Uterus (tissue), 4 donors: ENCODE measurements around the gene YIF1A. TPM values are rescaled to one million over a fixed set of nuclear protein-coding genes. Genes with fewer than 3 reads are reported as not detected.
A peak's percentile ranks its signal among the peaks of the same experiment; 100 is the strongest.
"Not testable (repeated sequence)": the region's sequence is repeated elsewhere in the genome, so short reads cannot be mapped to it uniquely, and the experiment has no call there.

Source experiments
- DNase-seq, 2 donors: peaks; one replicate each; pipeline ENCODE4 v3.0.0-alpha.2; 2019 to 2020
- H3K27ac ChIP-seq, 2 donors: fragments of 200-600 bp; sonication (generic); 1 replicate in 1 of 2; 2 replicates in 1 of 2; pipeline ENCODE4 v1.5.1; 2016 to 2018
- H3K27me3 ChIP-seq, 2 donors: fragments of 200-600 bp; sonication (generic); one replicate each; pipeline ENCODE4 v1.5.1; 2018 to 2019; ENCODE audit warnings: control low read depth in 1 of 2
- H3K36me3 ChIP-seq, 2 donors: fragments of 200-600 bp; sonication (generic); one replicate each; pipeline ENCODE4 v1.5.1; 2019; ENCODE audit warnings: control low read depth in 1 of 2
- H3K4me1 ChIP-seq, 2 donors: fragments of 200-600 bp; sonication (generic); one replicate each; pipeline ENCODE4 v1.5.1; 2018 to 2019; ENCODE audit warnings: control low read depth in 1 of 2
- H3K4me3 ChIP-seq, 2 donors: fragments of 200-600 bp; sonication (generic); 1 replicate in 1 of 2; 2 replicates in 1 of 2; pipeline ENCODE4 v1.5.1; 2018 to 2019; ENCODE audit warnings: mild to moderate bottlenecking in 1 of 2
- H3K9me3 ChIP-seq, 2 donors: fragments of 200-600 bp; sonication (generic); one replicate each; pipeline ENCODE4 v1.5.1; 2019; ENCODE audit warnings: control low read depth in 1 of 2
- CTCF ChIP-seq, 4 experiments: fragments of 200-600 bp in 2 of 4; fragments of 450-650 bp in 2 of 4; sonication (generic) in 2 of 4; IDR thresholded peaks; one replicate each; pipeline ENCODE4 v1.5.1; 2016 to 2019; ENCODE audit warnings: antibody characterized with exemption in 4 of 4, mild to moderate bottlenecking in 2 of 4, moderate library complexity in 1 of 4
- POLR2A ChIP-seq, 2 donors: fragments of 450-650 bp; IDR thresholded peaks; one replicate each; pipeline ENCODE4 v1.6.1; 2016; ENCODE audit warnings: antibody characterized with exemption in 2 of 2, mild to moderate bottlenecking in 1 of 2, moderate library complexity in 1 of 2
- intact Hi-C: fragments of 100-400 bp; cut with DNase I; formaldehyde crosslinking; loops from one replicate; pipeline ENCODE4 v1.15.1; 2023; ENCODE audit warnings: low total_unique reads
- total RNA-seq, 4 donors: library from RNA; depleted of rRNA in 3 of 4; stranded (reverse); fragments of >200 nt in 3 of 4; gene quantifications; one replicate each; pipeline versions ENCODE4 v1.1.0 to v1.2.4, GENCODE V29; 2014 to 2023
- donor health status: DM: yes; HTN: yes; CAD: no.

Gene YIF1A
- total RNA-seq, 4 donors from 2014 or later: 38.9 to 101 (median 79.1) TPM

- intact Hi-C loops: no loop called here
- Histone ChIP-seq H3K36me3 (no peaks in the 10 kb centered on the region), H3K4me1 (peaks cover 0 to 2% of the 10 kb centered on the region in 2 donors), H3K27ac (no peak overlapping the region), H3K9me3 (no peaks in the 10 kb centered on the region), H3K27me3 (no peaks in the 10 kb centered on the region), H3K4me3 (no peak overlapping the region)
- no peak for DNase-seq
- TF ChIP-seq POLR2A (IDR thresholded peaks at IDR 0.05) (no peak), CTCF (IDR thresholded peaks at IDR 0.05) (no peak)
Measured at GRCh38 chr11:66323684-66324083, 34.7 kb upstream of the YIF1A start.

- Histone ChIP-seq H3K9me3 (no peaks in the 10 kb centered on the region), H3K36me3 (no peaks in the 10 kb centered on the region), H3K27me3 (no peaks in the 10 kb centered on the region), H3K4me1 (peaks cover 0 to 4% of the 10 kb centered on the region in 2 donors), H3K27ac (peak overlapping the region in 1 of 2 donors; percentile 10), H3K4me3 (no peak overlapping the region)
- TF ChIP-seq CTCF (IDR thresholded peaks at IDR 0.05): no peak
- TF ChIP-seq POLR2A (IDR thresholded peaks at IDR 0.05): no peak
- intact Hi-C loops: no loop called here
- DNase-seq: peak; percentile 51 to 65
Measured at GRCh38 chr11:66322732-66323427, 33.9 kb upstream of the YIF1A start.

GRCh38 chr11:66321606-66322005 is 32.7 kb upstream of the YIF1A start:
- peaks cover 0 to 8% of the 10 kb centered on the region in 2 donors for H3K4me1 ChIP-seq
- no peaks in the 10 kb centered on the region for H3K36me3 ChIP-seq
- H3K9me3 ChIP-seq: no peaks in the 10 kb centered on the region
- intact Hi-C loops: no loop called here
- no peak overlapping the region for H3K4me3 ChIP-seq
- no peaks in the 10 kb centered on the region for H3K27me3 ChIP-seq
- no peak for DNase-seq
- TF ChIP-seq POLR2A (IDR thresholded peaks at IDR 0.05) (no peak), CTCF (IDR thresholded peaks at IDR 0.05) (no peak)
- H3K27ac ChIP-seq: no peak overlapping the region

GRCh38 chr11:66320748-66321147 is 31.8 kb upstream of the YIF1A start:
- H3K4me3 ChIP-seq, DNase-seq, H3K27me3 ChIP-seq, H3K27ac ChIP-seq, intact Hi-C loops, H3K36me3 ChIP-seq, H3K9me3 ChIP-seq, H3K4me1 ChIP-seq: not testable (repeated sequence)

GRCh38 chr11:66320289-66320688 is 31.3 kb upstream of the YIF1A start:
- DNase-seq, H3K27ac ChIP-seq, intact Hi-C loops, H3K4me3 ChIP-seq, H3K27me3 ChIP-seq, H3K4me1 ChIP-seq, H3K36me3 ChIP-seq, H3K9me3 ChIP-seq: not testable (repeated sequence)

- H3K27me3 ChIP-seq: no peaks in the 10 kb centered on the region
- no peaks in the 10 kb centered on the region for H3K36me3 ChIP-seq
- peak; percentile 32 to 59 for DNase-seq
- no peaks in the 10 kb centered on the region for H3K9me3 ChIP-seq
- no peak overlapping the region for H3K4me3 ChIP-seq
- intact Hi-C loops: no loop called here
- peak overlapping the region; percentile 60 to 82 for H3K27ac ChIP-seq
- TF ChIP-seq POLR2A (IDR thresholded peaks at IDR 0.05): no peak
- no peak for TF ChIP-seq CTCF (IDR thresholded peaks at IDR 0.05)
- H3K4me1 ChIP-seq: peaks cover 0 to 8% of the 10 kb centered on the region in 2 donors
Measured at GRCh38 chr11:66318600-66318970, 29.6 kb upstream of the YIF1A start.
